PC-9 (cell line): ENCODE results near the gene ASB6.

ENCODE experiments used
- EZH2 ChIP-seq: fragments of 200-600 bp; sonication (generic); IDR thresholded peaks from 2 replicates; pipeline ENCODE4 v1.8.0; 2017; ENCODE audit warnings: antibody characterized with exemption, low read depth
- TF ChIP-seq, protein P1 (sequence below): fragments of 200-600 bp; sonication (generic); conservative IDR thresholded peaks from 2 replicates; pipeline ENCODE4 v1.6.1; 2017; ENCODE audit warnings: mixed run types, antibody characterized with exemption, mild to moderate bottlenecking, moderate library complexity

DNA sequence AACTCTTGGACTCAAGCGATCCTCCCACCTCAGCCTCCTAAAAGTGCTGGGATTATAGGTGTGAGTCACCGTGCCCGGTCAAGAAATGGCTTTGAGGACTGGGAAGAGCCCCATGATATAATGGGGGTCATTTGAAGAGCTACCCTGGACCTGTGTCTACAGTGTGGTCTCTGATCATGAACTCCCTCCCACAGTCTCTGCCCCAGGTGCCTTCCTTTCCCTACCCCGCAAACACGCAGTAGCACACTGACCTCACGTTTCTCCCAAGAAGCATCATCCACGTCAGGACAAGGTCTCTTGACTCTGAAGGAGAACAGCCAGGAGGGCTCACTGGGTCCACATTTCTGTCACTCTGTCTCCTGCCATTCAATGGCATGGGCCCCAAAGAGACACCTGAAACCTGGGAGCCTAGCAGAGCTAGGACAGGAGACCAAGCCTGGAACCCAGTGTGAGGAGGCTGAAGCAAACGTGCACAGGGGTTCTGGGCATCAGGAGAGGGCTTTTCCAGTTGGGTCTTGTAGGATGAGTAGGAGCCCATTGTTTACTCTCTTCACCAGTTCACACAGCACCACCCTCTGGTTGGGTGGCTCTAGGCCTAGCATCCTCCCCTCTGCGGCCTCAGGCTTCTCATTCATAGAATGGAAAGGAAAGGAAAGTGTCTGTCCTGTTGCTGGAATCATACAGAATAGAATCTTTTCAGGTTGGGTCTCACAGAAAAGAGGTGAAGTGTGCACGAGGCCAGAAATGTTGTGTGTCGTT, 46.5 kb upstream of the ASB6 start:
- TF ChIP-seq, protein P1, sequence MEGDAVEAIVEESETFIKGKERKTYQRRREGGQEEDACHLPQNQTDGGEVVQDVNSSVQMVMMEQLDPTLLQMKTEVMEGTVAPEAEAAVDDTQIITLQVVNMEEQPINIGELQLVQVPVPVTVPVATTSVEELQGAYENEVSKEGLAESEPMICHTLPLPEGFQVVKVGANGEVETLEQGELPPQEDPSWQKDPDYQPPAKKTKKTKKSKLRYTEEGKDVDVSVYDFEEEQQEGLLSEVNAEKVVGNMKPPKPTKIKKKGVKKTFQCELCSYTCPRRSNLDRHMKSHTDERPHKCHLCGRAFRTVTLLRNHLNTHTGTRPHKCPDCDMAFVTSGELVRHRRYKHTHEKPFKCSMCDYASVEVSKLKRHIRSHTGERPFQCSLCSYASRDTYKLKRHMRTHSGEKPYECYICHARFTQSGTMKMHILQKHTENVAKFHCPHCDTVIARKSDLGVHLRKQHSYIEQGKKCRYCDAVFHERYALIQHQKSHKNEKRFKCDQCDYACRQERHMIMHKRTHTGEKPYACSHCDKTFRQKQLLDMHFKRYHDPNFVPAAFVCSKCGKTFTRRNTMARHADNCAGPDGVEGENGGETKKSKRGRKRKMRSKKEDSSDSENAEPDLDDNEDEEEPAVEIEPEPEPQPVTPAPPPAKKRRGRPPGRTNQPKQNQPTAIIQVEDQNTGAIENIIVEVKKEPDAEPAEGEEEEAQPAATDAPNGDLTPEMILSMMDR, result no peak
- no peak for TF ChIP-seq EZH2
